H1 (cell line): ENCODE data around the gene THG1L. TPM values are rescaled to one million over a fixed set of nuclear protein-coding genes. Genes with fewer than 3 reads are reported as not detected.

Source experiments
- CTCF ChIA-PET: fragments of 300-600 bp; sonication (Branson Sonifier 250); formaldehyde crosslinking; loops from one replicate; lab custom pipeline; 2021; ENCODE audit not compliant: partially characterized antibody; lab: Charles Lee
- POLR2A ChIA-PET: fragments of 300-600 bp; sonication (Branson Sonifier 250); formaldehyde crosslinking; loops from one replicate; lab custom pipeline; 2021; ENCODE audit warnings: inconsistent platforms; ENCODE audit not compliant: partially characterized antibody; lab: Charles Lee
- DNase-seq, 2 experiments: peaks; one replicate each; pipeline versions ENCODE4 v3.0.0 to v3.0.0-alpha.2; 2010 to 2022; ENCODE audit warnings: low spot score in 2 of 2, low read depth in 1 of 2, mixed read lengths in 1 of 2
- FAIRE-seq: peaks from 2 replicates; lab custom pipeline; 2011; peaks lifted over from hg19 to GRCh38; lab: Jason Lieb, UNC
- H2AFZ ChIP-seq: 2 replicates; pipeline ENCODE4 v1.8.1; 2012; ENCODE audit warnings: low read length, inconsistent platforms
- H2AK5ac ChIP-seq: 2 replicates; pipeline ENCODE4 v1.6.1; 2013; ENCODE audit warnings: low read depth, low read length
- H2BK120ac ChIP-seq: replicated peaks from 2 replicates; pipeline ENCODE3; 2013; ENCODE audit warnings: low read depth, low read length, inconsistent platforms
- H2BK12ac ChIP-seq: 2 replicates; pipeline ENCODE4 v1.6.1; 2013; ENCODE audit warnings: low read depth, low read length
- H2BK15ac ChIP-seq: 2 replicates; pipeline ENCODE4 v1.6.1; 2013; ENCODE audit warnings: low read length
- H2BK20ac ChIP-seq: 2 replicates; pipeline ENCODE4 v1.6.1; 2013; ENCODE audit warnings: low read length
- H2BK5ac ChIP-seq: 2 replicates; pipeline ENCODE4 v1.6.1; 2013; ENCODE audit warnings: low read depth, low read length
- H3K14ac ChIP-seq: 2 replicates; pipeline ENCODE4 v1.6.1; 2013; ENCODE audit warnings: inconsistent platforms; ENCODE audit not compliant: insufficient read length
- H3K18ac ChIP-seq: 2 replicates; pipeline ENCODE4 v1.6.1; 2013; ENCODE audit warnings: low read length; ENCODE audit errors: extremely low read depth
- H3K23ac ChIP-seq: 2 replicates; pipeline ENCODE4 v1.6.1; 2013; ENCODE audit warnings: inconsistent platforms; ENCODE audit not compliant: insufficient read length
- H3K23me2 ChIP-seq: 2 replicates; pipeline ENCODE4 v1.6.1; 2013; ENCODE audit warnings: low read depth, low read length
- H3K27ac ChIP-seq: 2 replicates; pipeline ENCODE4 v1.6.1; 2011; ENCODE audit warnings: low read depth, low read length, inconsistent platforms
- H3K27me3 ChIP-seq, 4 experiments: replicated peaks in 1 of 4; 1 replicate in 1 of 4; 2 replicates in 3 of 4; pipeline versions ENCODE4 v1.6.1 to v1.8.1; 2011 to 2013; ENCODE audit warnings: low read length in 3 of 4, mild to moderate bottlenecking in 3 of 4, inconsistent platforms in 2 of 4, mixed read lengths in 2 of 4, moderate library complexity in 1 of 4; ENCODE audit not compliant: control insufficient read depth in 3 of 4, insufficient read depth in 3 of 4; ENCODE audit errors: extremely low read depth in 1 of 4
- H3K36me3 ChIP-seq, 4 experiments: 2 replicates each; pipeline versions ENCODE4 v1.6.1 to v1.8.1; 2011 to 2013; ENCODE audit warnings: mild to moderate bottlenecking in 4 of 4, low read length in 3 of 4, moderate library complexity in 2 of 4, control low read depth in 1 of 4, inconsistent platforms in 1 of 4; ENCODE audit not compliant: insufficient read depth in 4 of 4, control insufficient read depth in 2 of 4
- H3K4ac ChIP-seq: replicated peaks from 2 replicates; pipeline ENCODE3; 2013; ENCODE audit warnings: low read length, low read depth, mixed read lengths, inconsistent platforms; ENCODE audit not compliant: insufficient read length
- H3K4me1 ChIP-seq, 4 experiments: replicated peaks in 1 of 4; 1 replicate in 1 of 4; 2 replicates in 3 of 4; pipeline versions ENCODE4 v1.6.1 to v1.8.1; 2011 to 2013; ENCODE audit warnings: low read length in 3 of 4, inconsistent platforms in 2 of 4, mixed read lengths in 1 of 4; ENCODE audit not compliant: insufficient read depth in 4 of 4, control insufficient read depth in 3 of 4
- H3K4me2 ChIP-seq, 2 experiments: 2 replicates each; pipeline versions ENCODE4 v1.6.1 to v1.8.1; 2011 to 2013; ENCODE audit warnings: low read depth in 2 of 2, low read length in 2 of 2, control low read depth in 1 of 2, inconsistent platforms in 1 of 2, mild to moderate bottlenecking in 1 of 2; ENCODE audit not compliant: insufficient read depth in 1 of 2
- H3K4me3 ChIP-seq, 4 experiments: fragments of 200-600, 300-600 bp in 1 of 4; sonication (generic), shearing (Covaris generic), sonication (Bioruptor Twin) in 1 of 4; 2 replicates each; pipeline versions ENCODE4 v1.5.1 to v1.8.1; 2011 to 2016; ENCODE audit warnings: low read length in 4 of 4, low read depth in 3 of 4, control low read depth in 2 of 4, inconsistent platforms in 2 of 4, mild to moderate bottlenecking in 2 of 4, mixed read lengths in 1 of 4, moderate library complexity in 1 of 4; ENCODE audit not compliant: insufficient read depth in 2 of 4; ENCODE audit errors: extremely low read depth in 1 of 4
- H3K56ac ChIP-seq: replicated peaks from 2 replicates; pipeline ENCODE3; 2013; ENCODE audit warnings: low read depth, mild to moderate bottlenecking, mixed read lengths, low read length, inconsistent platforms; ENCODE audit not compliant: insufficient read length
- H3K79me1 ChIP-seq: 2 replicates; pipeline ENCODE4 v1.6.1; 2013; ENCODE audit warnings: low read depth, low read length, control low read depth
- H3K79me2 ChIP-seq, 2 experiments: 2 replicates each; pipeline versions ENCODE4 v1.6.1 to v1.8.1; 2012 to 2013; ENCODE audit warnings: low read length in 2 of 2, mild to moderate bottlenecking in 2 of 2, inconsistent platforms in 1 of 2; ENCODE audit not compliant: insufficient read depth in 2 of 2, control insufficient read depth in 1 of 2
- H3K9ac ChIP-seq, 4 experiments: replicated peaks in 1 of 4; 1 replicate in 1 of 4; 2 replicates in 3 of 4; pipeline versions ENCODE4 v1.6.1 to v1.8.1; 2011 to 2013; ENCODE audit warnings: low read depth in 3 of 4, low read length in 3 of 4, control low read depth in 2 of 4, mild to moderate bottlenecking in 2 of 4, moderate library complexity in 2 of 4, inconsistent platforms in 1 of 4; ENCODE audit errors: extremely low read depth in 1 of 4
- H3K9me3 ChIP-seq, 2 experiments: 2 replicates each; pipeline versions ENCODE4 v1.6.1 to v1.8.1; 2012 to 2013; ENCODE audit warnings: mild to moderate bottlenecking in 2 of 2, moderate library complexity in 2 of 2, control low read depth in 1 of 2, inconsistent platforms in 1 of 2, low read depth in 1 of 2, low read length in 1 of 2, mixed read lengths in 1 of 2; ENCODE audit not compliant: insufficient read depth in 2 of 2
- H4K20me1 ChIP-seq, 2 experiments: replicated peaks in 1 of 2; 2 replicates each; pipeline versions ENCODE3 to v1.8.1; 2011 to 2013; ENCODE audit warnings: inconsistent platforms in 2 of 2, low read length in 2 of 2, mild to moderate bottlenecking in 1 of 2; ENCODE audit not compliant: insufficient read depth in 2 of 2, control insufficient read depth in 1 of 2
- H4K5ac ChIP-seq: 2 replicates; pipeline ENCODE4 v1.6.1; 2013; ENCODE audit warnings: low read length, low read depth, mixed read lengths, inconsistent platforms; ENCODE audit not compliant: insufficient read length
- H4K8ac ChIP-seq: 2 replicates; pipeline ENCODE4 v1.8.0; 2013; ENCODE audit warnings: mild to moderate bottlenecking, moderate library complexity, low read length, inconsistent platforms; ENCODE audit not compliant: insufficient read depth; ENCODE audit errors: extremely low read depth
- H4K91ac ChIP-seq: replicated peaks from 2 replicates; pipeline ENCODE3; 2013; ENCODE audit warnings: low read length, mixed read lengths, inconsistent platforms; ENCODE audit not compliant: insufficient read length
- BCL11A ChIP-seq, 2 experiments: IDR thresholded peaks; one replicate each; pipeline ENCODE4 v1.6.1; 2011; ENCODE audit warnings: low read depth in 2 of 2, low read length in 2 of 2, mild to moderate bottlenecking in 2 of 2
- EGR1 ChIP-seq: IDR thresholded peaks from 2 replicates; pipeline ENCODE4 v1.6.1; 2011; ENCODE audit warnings: low read depth, low read length, borderline replicate concordance
- EP300 ChIP-seq, 2 experiments: IDR thresholded peaks; 1 replicate in 1 of 2; 2 replicates in 1 of 2; pipeline ENCODE4 v1.6.1; 2011 to 2012; ENCODE audit warnings: low read depth in 2 of 2, low read length in 2 of 2, mild to moderate bottlenecking in 2 of 2, borderline replicate concordance in 1 of 2, inconsistent platforms in 1 of 2, moderate library complexity in 1 of 2
- NANOG ChIP-seq: IDR thresholded peaks from 2 replicates; pipeline ENCODE4 v1.6.1; 2011; ENCODE audit warnings: low read length, low read depth, mild to moderate bottlenecking, inconsistent platforms; ENCODE audit not compliant: insufficient read depth, poor library complexity, severe bottlenecking
- POU5F1 ChIP-seq: IDR thresholded peaks from 2 replicates; pipeline ENCODE4 v1.6.1; 2011; ENCODE audit warnings: low read depth, mild to moderate bottlenecking, low read length, moderate library complexity
- RBBP5 ChIP-seq: IDR thresholded peaks from 2 replicates; pipeline ENCODE4 v1.7.1; 2012; ENCODE audit warnings: low read depth, mild to moderate bottlenecking, inconsistent platforms, low read length, moderate library complexity, borderline replicate concordance
- SIRT6 ChIP-seq: IDR thresholded peaks from one replicate; pipeline ENCODE4 v1.7.1; 2012; ENCODE audit warnings: low read length, inconsistent platforms
- SP4 ChIP-seq: IDR thresholded peaks from 2 replicates; pipeline ENCODE4 v1.6.1; 2012; ENCODE audit warnings: low read length, inconsistent platforms
- WGBS, 2 experiments: shearing (Covaris generic) in 1 of 2; methylation state at CpG; one replicate each; pipeline versions ENCODE4 v1.1.6 to v1.1.7; 2013 to 2015; ENCODE audit warnings: low lambda C conversion rate in 2 of 2, mixed read lengths in 2 of 2, inconsistent platforms in 1 of 2, low coverage in 1 of 2, missing lambda C conversion rate in 1 of 2; ENCODE audit not compliant: insufficient replicate concordance in 2 of 2, insufficient coverage in 1 of 2, insufficient read length in 1 of 2; ENCODE audit errors: extremely low coverage in 1 of 2, missing lambda C conversion rate in 1 of 2; 5-methylcytosine and 5-hydroxymethylcytosine counted together
- polyA plus RNA-seq, 7 experiments: library from polyadenylated mRNA; depleted of rRNA in 3 of 7; stranded (reverse) in 5 of 7; unstranded in 2 of 7; fragments of >200 nt in 5 of 7; fragments of 200-250 nt in 2 of 7; gene quantifications; 1 replicate in 5 of 7; 2 replicates in 1 of 7; 4 replicates in 1 of 7; pipeline versions ENCODE4 v1.2.1 to v1.2.3, GENCODE V29; 2011 to 2013; ENCODE audit warnings: missing spikeins in 2 of 7, mixed read lengths in 2 of 7
- total RNA-seq: library from RNA; stranded (reverse); fragmentation: NEBNext Ultra II Directional; extraction: Animal tissue kit (Norgen Biotek cat#: 25700); gene quantifications from 2 replicates; pipeline ENCODE4 v1.2.1, GENCODE V29; 2021
- TF ChIP-seq, protein P1 (sequence below), 3 experiments: IDR thresholded peaks; 1 replicate in 2 of 3; 2 replicates in 1 of 3; pipeline versions ENCODE4 v1.5.1 to v1.6.1; 2011; ENCODE audit warnings: low read length in 3 of 3, mild to moderate bottlenecking in 3 of 3, inconsistent platforms in 2 of 3, low read depth in 1 of 3, moderate library complexity in 1 of 3; ENCODE audit not compliant: insufficient read depth in 1 of 3; ENCODE audit errors: control extremely low read depth in 1 of 3
- TF ChIP-seq, protein P2 (sequence below): IDR thresholded peaks from 2 replicates; pipeline ENCODE4 v1.6.1; 2011; ENCODE audit warnings: low read depth, mild to moderate bottlenecking, low read length; ENCODE audit not compliant: insufficient read depth

Gene THG1L
- total and polyA plus RNA-seq, 2 of the 8 experiments (the other 6 are each of a cell fraction or from before 2014, with no cell fraction given), result 8.1 to 12.4 TPM

DNA sequence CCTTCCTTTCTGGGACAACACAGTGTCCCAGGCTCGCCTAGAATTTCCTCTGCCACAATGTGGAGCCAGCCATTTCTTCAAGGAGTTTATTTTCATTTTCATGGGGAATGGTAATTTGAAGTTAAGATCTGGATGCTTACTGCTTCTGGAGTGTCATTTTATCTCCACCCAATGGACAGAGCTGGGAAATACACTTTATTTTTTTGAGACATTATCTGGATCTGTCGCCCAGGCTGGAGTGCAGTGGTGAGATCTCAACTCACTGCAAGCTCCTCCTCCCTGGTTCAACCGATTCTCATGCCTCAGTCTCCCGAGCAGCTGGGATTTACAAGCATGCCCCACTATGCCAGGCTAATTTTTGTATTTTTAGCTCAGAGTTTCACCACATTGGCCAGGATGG, 12.7 kb upstream of the THG1L start:
- H3K56ac ChIP-seq, result no peak overlapping the region
- H3K23ac ChIP-seq, result no peak overlapping the region
- no peak overlapping the region for H2BK15ac ChIP-seq
- no peak for DNase-seq
- no peak overlapping the region for H3K27ac ChIP-seq
- H4K91ac ChIP-seq, result no peak overlapping the region
- no peaks in the 10 kb centered on the region for H3K27me3 ChIP-seq
- H3K4ac ChIP-seq, result no peak overlapping the region
- H2BK120ac ChIP-seq, result no peak overlapping the region
- no peak overlapping the region for H3K9ac ChIP-seq
- no peak overlapping the region for H4K8ac ChIP-seq
- H3K4me1 ChIP-seq, result no peaks in the 10 kb centered on the region
- H2AFZ ChIP-seq, result no peak overlapping the region; the same call in 1 of the 2 replicates
- no peak for FAIRE-seq
- no peaks in the 10 kb centered on the region for H3K9me3 ChIP-seq
- H2BK5ac ChIP-seq, result no peak overlapping the region
- no peak overlapping the region for H2BK12ac ChIP-seq
- WGBS, 2 experiments, result 85% methylated on average over 4 of the region's 4 CpGs; no CpG with 5 or more reads in 1 of the 2 experiments
- no peak overlapping the region for H3K4me3 ChIP-seq
- H3K79me2 ChIP-seq, result no peaks in the 10 kb centered on the region
- H2BK20ac ChIP-seq, result no peak overlapping the region
- H3K23me2 ChIP-seq, result no peaks in the 10 kb centered on the region
- ChIA-PET POLR2A (interaction anchor here (1.2 kb wide), 1 partner anchor 13 kb away, joined by 5 read pairs; the partner anchor contains the start of gene THG1L), CTCF (interaction anchor here (0.7 to 4.4 kb wide), 24 partner anchors 9 to 348 kb away, joined by 3 to 33 read pairs (median 5); partner anchors contain the start of genes LSM11, NIPAL4, SOX30 and THG1L)
- no peak overlapping the region for H3K18ac ChIP-seq
- no peaks in the 10 kb centered on the region for H3K79me1 ChIP-seq
- H4K20me1 ChIP-seq, result no peaks in the 10 kb centered on the region
- H4K5ac ChIP-seq, result no peak overlapping the region
- no peak overlapping the region for H2AK5ac ChIP-seq
- no peak overlapping the region for H3K14ac ChIP-seq
- no peak overlapping the region for H3K4me2 ChIP-seq
- H3K36me3 ChIP-seq, result no peaks in the 10 kb centered on the region
- TF ChIP-seq POU5F1, result no peak
- TF ChIP-seq NANOG, result no peak
- TF ChIP-seq RBBP5, result no peak
- TF ChIP-seq BCL11A (IDR thresholded peaks at IDR 0.05; ENCODE audit: low read depth in 2 of 2, low read length in 2 of 2), result no peak
- TF ChIP-seq EGR1, result no peak
- TF ChIP-seq EP300 (IDR thresholded peaks at IDR 0.05; ENCODE audit: borderline replicate concordance in 1 of 2, low read depth in 2 of 2, low read length in 2 of 2), result no peak
- TF ChIP-seq SP4, result no peak
- TF ChIP-seq, protein P1, sequence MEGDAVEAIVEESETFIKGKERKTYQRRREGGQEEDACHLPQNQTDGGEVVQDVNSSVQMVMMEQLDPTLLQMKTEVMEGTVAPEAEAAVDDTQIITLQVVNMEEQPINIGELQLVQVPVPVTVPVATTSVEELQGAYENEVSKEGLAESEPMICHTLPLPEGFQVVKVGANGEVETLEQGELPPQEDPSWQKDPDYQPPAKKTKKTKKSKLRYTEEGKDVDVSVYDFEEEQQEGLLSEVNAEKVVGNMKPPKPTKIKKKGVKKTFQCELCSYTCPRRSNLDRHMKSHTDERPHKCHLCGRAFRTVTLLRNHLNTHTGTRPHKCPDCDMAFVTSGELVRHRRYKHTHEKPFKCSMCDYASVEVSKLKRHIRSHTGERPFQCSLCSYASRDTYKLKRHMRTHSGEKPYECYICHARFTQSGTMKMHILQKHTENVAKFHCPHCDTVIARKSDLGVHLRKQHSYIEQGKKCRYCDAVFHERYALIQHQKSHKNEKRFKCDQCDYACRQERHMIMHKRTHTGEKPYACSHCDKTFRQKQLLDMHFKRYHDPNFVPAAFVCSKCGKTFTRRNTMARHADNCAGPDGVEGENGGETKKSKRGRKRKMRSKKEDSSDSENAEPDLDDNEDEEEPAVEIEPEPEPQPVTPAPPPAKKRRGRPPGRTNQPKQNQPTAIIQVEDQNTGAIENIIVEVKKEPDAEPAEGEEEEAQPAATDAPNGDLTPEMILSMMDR (IDR thresholded peaks at IDR 0.05; ENCODE audit: control extremely low read depth in 1 of 3, insufficient read depth in 1 of 3, low read depth in 1 of 3, low read length in 3 of 3), result peak in 2 of 3 experiments; percentile 33 to 36; a peak in 3 of 4 replicates
- TF ChIP-seq, protein P2, sequence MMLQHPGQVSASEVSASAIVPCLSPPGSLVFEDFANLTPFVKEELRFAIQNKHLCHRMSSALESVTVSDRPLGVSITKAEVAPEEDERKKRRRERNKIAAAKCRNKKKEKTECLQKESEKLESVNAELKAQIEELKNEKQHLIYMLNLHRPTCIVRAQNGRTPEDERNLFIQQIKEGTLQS, result no peak
- TF ChIP-seq SIRT6, result no peak
